Right lobe of liver (tissue), 6 donors: ENCODE measurements around the gene LMOD3. TPM values are rescaled to one million over a fixed set of nuclear protein-coding genes. Genes with fewer than 3 reads are reported as not detected.

Experiments used
- ATAC-seq, 4 donors: fragments of 200-7000 bp; cut with Tn5 transposase; one replicate each; pipeline ENCODE4 v1.9.1; 2020; ENCODE audit warnings: mild to moderate bottlenecking in 4 of 4, moderate library complexity in 4 of 4
- DNase-seq, 3 donors: peaks; one replicate each; pipeline ENCODE4 v3.0.0-alpha.2; 2020
- H3K27ac ChIP-seq, 3 donors: fragments of 200-600 bp; one replicate each; pipeline ENCODE4 v1.8.0; 2022
- H3K27me3 ChIP-seq, 2 donors: fragments of 200-600 bp; one replicate each; pipeline ENCODE4 v1.8.0; 2022
- H3K36me3 ChIP-seq, 4 donors: fragments of 200-600 bp; sonication (generic) in 1 of 4; one replicate each; pipeline versions ENCODE4 v1.5.1 to v1.8.0; 2017 to 2022; ENCODE audit warnings: control low read depth in 1 of 4
- H3K4me1 ChIP-seq, 4 donors: fragments of 200-600 bp; sonication (generic) in 1 of 4; one replicate each; pipeline versions ENCODE4 v1.5.1 to v1.8.0; 2017 to 2022; ENCODE audit warnings: control low read depth in 1 of 4
- H3K4me3 ChIP-seq, 3 donors: fragments of 200-600 bp; one replicate each; pipeline ENCODE4 v1.8.0; 2022
- H3K9me3 ChIP-seq, 4 donors: fragments of 200-600 bp; sonication (generic) in 1 of 4; one replicate each; pipeline versions ENCODE4 v1.5.1 to v1.8.0; 2017 to 2022; ENCODE audit warnings: control low read depth in 1 of 4
- POLR2A ChIP-seq: fragments of 450-650 bp; IDR thresholded peaks from one replicate; pipeline ENCODE4 v1.6.1; 2017; ENCODE audit warnings: antibody characterized with exemption, mild to moderate bottlenecking
- WGBS: methylation state at CpG from one replicate; pipeline ENCODE4 v1.1.6; 2018; ENCODE audit warnings: low coverage, low lambda C conversion rate; ENCODE audit not compliant: insufficient coverage; ENCODE audit errors: missing lambda C conversion rate; 5-methylcytosine and 5-hydroxymethylcytosine counted together
- intact Hi-C, 2 donors: fragments of 100-400 bp; cut with DNase I; formaldehyde crosslinking; loops; one replicate each; pipeline versions ENCODE4 v1.11.2 to v1.14.1; 2022
- total RNA-seq, 6 experiments: library from RNA; depleted of rRNA in 2 of 6; stranded (reverse); fragments of >200 nt in 2 of 6; fragmentation: NEBNext Ultra II Directional in 3 of 6; extraction: Animal tissue kit (Norgen Biotek cat#: 25700) in 3 of 6; gene quantifications; one replicate each; pipeline versions ENCODE4 v1.1.0 to v1.2.4, GENCODE V29; 2016 to 2023
- TF ChIP-seq, protein P1 (sequence below), 4 donors: fragments of 200-600 bp in 3 of 4; fragments of 450-650 bp in 1 of 4; IDR thresholded peaks; one replicate each; pipeline versions ENCODE4 v1.5.1 to v1.8.0; 2016 to 2022; ENCODE audit warnings: antibody characterized with exemption in 4 of 4, mild to moderate bottlenecking in 2 of 4
- donor health status: DM: no; HTN: yes; CAD: no.
- donor health status: DM: no; HTN: no; CAD: no.
- donor health status: DM: no; HTN: no; CAD: no.
- donor health status: DM: no; HTN: yes; CAD: no.
- donor health status: DM: no; HTN: yes; CAD: no.

LMOD3 gene
- total RNA-seq, 6 experiments from 2014 or later, result 0.07 to 0.25 (median 0.13) TPM; not detected in 3

DNA sequence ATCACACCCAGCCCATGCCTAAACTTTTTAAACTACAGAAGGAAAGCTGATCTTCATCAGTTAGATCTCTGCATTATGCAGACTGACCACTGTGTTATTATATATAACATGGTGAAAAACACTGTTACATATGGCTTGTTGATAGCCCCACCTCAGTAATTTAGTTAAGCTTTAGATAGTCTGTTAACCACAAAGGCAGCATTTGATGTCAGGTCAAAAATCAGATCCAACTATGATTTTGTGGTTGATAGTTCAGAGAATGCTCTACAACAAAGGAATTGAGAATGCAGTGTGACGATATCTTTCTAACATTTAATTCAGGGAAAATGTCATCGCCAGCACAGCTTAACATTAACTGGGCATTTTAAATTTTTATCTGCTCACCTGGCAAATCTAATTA lies 37.7 kb upstream of the LMOD3 start:
- H3K36me3 ChIP-seq, result no peaks in the 10 kb centered on the region
- no peak for TF ChIP-seq POLR2A
- TF ChIP-seq, protein P1, sequence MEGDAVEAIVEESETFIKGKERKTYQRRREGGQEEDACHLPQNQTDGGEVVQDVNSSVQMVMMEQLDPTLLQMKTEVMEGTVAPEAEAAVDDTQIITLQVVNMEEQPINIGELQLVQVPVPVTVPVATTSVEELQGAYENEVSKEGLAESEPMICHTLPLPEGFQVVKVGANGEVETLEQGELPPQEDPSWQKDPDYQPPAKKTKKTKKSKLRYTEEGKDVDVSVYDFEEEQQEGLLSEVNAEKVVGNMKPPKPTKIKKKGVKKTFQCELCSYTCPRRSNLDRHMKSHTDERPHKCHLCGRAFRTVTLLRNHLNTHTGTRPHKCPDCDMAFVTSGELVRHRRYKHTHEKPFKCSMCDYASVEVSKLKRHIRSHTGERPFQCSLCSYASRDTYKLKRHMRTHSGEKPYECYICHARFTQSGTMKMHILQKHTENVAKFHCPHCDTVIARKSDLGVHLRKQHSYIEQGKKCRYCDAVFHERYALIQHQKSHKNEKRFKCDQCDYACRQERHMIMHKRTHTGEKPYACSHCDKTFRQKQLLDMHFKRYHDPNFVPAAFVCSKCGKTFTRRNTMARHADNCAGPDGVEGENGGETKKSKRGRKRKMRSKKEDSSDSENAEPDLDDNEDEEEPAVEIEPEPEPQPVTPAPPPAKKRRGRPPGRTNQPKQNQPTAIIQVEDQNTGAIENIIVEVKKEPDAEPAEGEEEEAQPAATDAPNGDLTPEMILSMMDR (IDR thresholded peaks at IDR 0.05), result no peak
- no peak overlapping the region for H3K27ac ChIP-seq
- no peaks in the 10 kb centered on the region for H3K4me1 ChIP-seq
- ATAC-seq, result no peak
- DNase-seq, result no peak
- no peaks in the 10 kb centered on the region for H3K27me3 ChIP-seq
- no peaks in the 10 kb centered on the region for H3K9me3 ChIP-seq
- no peak overlapping the region for H3K4me3 ChIP-seq
- intact Hi-C loops, result loop anchor here (5.0 to 10.0 kb wide), 3 partner anchors 145 to 515 kb away; no protein-coding TSS in a partner anchor
- 54% methylated on average over 2 of the region's 2 CpGs for WGBS

DNA sequence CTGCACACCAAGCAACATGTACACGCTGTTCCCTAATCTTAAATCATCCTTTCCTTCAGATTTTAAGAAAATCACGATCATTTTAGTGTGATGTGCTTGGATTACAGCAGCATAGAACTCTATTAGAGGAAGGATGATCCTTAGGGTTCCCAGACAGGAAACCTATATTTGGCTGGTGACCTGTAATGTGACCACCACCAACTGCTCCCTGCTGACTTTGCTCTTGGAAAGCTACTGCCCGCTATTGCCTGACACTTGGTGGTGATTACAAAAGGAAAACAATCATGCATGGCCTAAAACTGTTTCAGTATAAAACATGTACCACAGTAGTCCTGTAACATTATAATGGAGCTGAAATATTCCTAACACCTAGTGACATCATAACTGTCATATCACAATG lies 27.2 kb upstream of the LMOD3 start:
- H3K27me3 ChIP-seq, result no peaks in the 10 kb centered on the region
- ATAC-seq, result no peak
- no peaks in the 10 kb centered on the region for H3K9me3 ChIP-seq
- TF ChIP-seq, protein P1 (IDR thresholded peaks at IDR 0.05), result no peak
- TF ChIP-seq POLR2A, result no peak
- WGBS, result 72% methylated on average over 3 of the region's 3 CpGs
- no peaks in the 10 kb centered on the region for H3K4me1 ChIP-seq
- H3K36me3 ChIP-seq, result no peaks in the 10 kb centered on the region
- no peak overlapping the region for H3K4me3 ChIP-seq
- intact Hi-C loops, result no loop called here
- H3K27ac ChIP-seq, result no peak overlapping the region
- no peak for DNase-seq

DNA sequence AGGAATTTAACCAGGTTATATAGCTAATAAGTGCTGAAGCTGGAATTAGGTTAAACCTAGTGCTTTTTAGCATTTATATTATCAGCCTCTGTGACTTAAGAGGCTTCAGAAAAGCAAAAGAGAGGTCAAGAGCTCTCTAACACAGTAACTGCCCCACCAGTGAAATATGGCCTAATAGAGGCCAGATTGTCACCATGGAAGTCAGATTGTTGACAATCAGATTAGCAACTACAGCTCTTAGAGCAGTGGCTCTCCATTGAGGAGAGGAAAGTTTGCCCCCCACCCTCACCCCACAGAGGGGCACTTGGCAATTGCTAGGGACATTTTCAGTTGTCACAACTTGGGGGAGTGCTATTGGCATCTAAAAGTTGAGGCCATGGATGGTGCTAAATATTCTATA lies 23.3 kb upstream of the LMOD3 start:
- H3K4me3 ChIP-seq, result no peak overlapping the region
- no peaks in the 10 kb centered on the region for H3K4me1 ChIP-seq
- no peak for DNase-seq
- H3K27ac ChIP-seq, result no peak overlapping the region
- intact Hi-C loops, result no loop called here
- no peaks in the 10 kb centered on the region for H3K36me3 ChIP-seq
- H3K9me3 ChIP-seq, result no peaks in the 10 kb centered on the region
- H3K27me3 ChIP-seq, result no peaks in the 10 kb centered on the region
- TF ChIP-seq, protein P1 (IDR thresholded peaks at IDR 0.05), result no peak
- no peak for TF ChIP-seq POLR2A
- ATAC-seq, result no peak

DNA sequence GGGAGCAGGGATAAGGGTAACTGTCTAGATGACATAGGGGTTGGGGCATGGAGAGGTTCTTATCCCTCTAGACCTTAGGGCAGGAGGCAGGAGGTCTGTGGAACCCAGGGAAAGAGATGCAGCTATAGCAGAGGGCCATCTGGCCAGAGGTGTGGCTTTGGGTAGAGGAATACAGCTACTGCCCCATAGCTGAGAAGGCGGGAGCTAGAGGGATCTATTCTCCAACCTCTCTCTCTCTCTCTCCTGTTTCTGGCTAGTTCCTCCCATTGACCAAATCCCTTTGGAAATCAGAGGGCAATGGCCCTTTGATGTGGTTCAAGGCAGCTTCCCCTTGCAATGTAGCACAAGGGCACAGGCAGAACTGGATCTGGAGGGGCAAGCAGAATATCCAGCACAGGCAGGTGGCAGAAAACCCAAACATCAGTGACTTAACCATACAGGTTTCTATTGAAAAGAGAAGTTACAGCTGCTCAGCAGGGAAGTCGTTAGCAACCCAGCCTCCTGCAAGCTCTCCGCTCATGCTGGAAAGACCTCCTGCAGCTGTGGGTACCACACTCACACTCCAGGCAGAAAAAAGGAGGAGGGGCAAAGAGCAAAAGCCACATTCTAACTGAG lies 22.3 kb upstream of the LMOD3 start:
- H3K27me3 ChIP-seq, result no peaks in the 10 kb centered on the region
- no peak for ATAC-seq
- H3K4me1 ChIP-seq, result no peaks in the 10 kb centered on the region
- TF ChIP-seq, protein P1 (IDR thresholded peaks at IDR 0.05), result no peak
- TF ChIP-seq POLR2A, result no peak
- intact Hi-C loops, result no loop called here
- H3K27ac ChIP-seq, result no peak overlapping the region
- no peaks in the 10 kb centered on the region for H3K9me3 ChIP-seq
- H3K4me3 ChIP-seq, result no peak overlapping the region
- H3K36me3 ChIP-seq, result no peaks in the 10 kb centered on the region
- WGBS, result 60% methylated on average over 2 of the region's 3 CpGs
- no peak for DNase-seq

DNA sequence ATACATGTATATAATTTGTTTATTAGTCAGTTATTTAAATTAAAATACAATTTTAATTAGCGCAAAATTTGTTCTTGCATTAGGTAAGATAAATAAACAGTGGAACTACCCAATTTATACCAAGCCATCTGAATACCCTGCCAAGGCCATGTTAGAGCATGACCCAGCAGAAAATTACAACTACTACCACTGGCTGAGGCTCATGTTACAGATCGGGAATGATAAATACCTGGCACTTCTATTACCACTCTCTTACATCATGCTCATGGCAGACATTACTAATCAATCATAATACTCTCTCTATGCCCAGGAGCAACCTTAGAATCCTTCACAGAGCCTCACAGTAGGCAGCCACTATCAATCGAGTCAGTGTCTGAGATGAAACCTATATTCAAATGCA lies 21.2 kb upstream of the LMOD3 start:
- no peak overlapping the region for H3K4me3 ChIP-seq

More for the DNA sequence above, 21.2 kb upstream of the LMOD3 start:
- TF ChIP-seq, protein P1 (IDR thresholded peaks at IDR 0.05), result no peak
- TF ChIP-seq POLR2A, result no peak
- H3K36me3 ChIP-seq, result no peaks in the 10 kb centered on the region
- no peaks in the 10 kb centered on the region for H3K27me3 ChIP-seq
- no peaks in the 10 kb centered on the region for H3K9me3 ChIP-seq
- no peak overlapping the region for H3K27ac ChIP-seq
- H3K4me1 ChIP-seq, result no peaks in the 10 kb centered on the region
- intact Hi-C loops, result no loop called here
- WGBS, result 52% methylated on average over 3 of the region's 3 CpGs
- ATAC-seq, result no peak
- DNase-seq, result no peak
